Mammary epithelial cell (primary cell): ENCODE results near the gene VWA8.

Source experiments
- EZH2 ChIP-seq: IDR thresholded peaks from 2 replicates; pipeline ENCODE4 v1.6.1; 2012; ENCODE audit warnings: low read length, inconsistent platforms, borderline replicate concordance
- TF ChIP-seq, protein P1 (sequence below), 2 donors: IDR thresholded peaks in 1 of 2; conservative IDR thresholded peaks in 1 of 2; 2 replicates each; pipeline ENCODE4 v1.5.1; 2011 to 2012; ENCODE audit warnings: inconsistent platforms in 2 of 2, low read length in 2 of 2, mild to moderate bottlenecking in 2 of 2, control low read depth in 1 of 2, low read depth in 1 of 2; ENCODE audit not compliant: insufficient read depth in 1 of 2; ENCODE audit errors: extremely low read depth in 1 of 2

- TF ChIP-seq, protein P1, sequence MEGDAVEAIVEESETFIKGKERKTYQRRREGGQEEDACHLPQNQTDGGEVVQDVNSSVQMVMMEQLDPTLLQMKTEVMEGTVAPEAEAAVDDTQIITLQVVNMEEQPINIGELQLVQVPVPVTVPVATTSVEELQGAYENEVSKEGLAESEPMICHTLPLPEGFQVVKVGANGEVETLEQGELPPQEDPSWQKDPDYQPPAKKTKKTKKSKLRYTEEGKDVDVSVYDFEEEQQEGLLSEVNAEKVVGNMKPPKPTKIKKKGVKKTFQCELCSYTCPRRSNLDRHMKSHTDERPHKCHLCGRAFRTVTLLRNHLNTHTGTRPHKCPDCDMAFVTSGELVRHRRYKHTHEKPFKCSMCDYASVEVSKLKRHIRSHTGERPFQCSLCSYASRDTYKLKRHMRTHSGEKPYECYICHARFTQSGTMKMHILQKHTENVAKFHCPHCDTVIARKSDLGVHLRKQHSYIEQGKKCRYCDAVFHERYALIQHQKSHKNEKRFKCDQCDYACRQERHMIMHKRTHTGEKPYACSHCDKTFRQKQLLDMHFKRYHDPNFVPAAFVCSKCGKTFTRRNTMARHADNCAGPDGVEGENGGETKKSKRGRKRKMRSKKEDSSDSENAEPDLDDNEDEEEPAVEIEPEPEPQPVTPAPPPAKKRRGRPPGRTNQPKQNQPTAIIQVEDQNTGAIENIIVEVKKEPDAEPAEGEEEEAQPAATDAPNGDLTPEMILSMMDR (conservative IDR thresholded peaks at IDR 0.05 in 1 of 2, IDR thresholded peaks at IDR 0.05 in 1 of 2; ENCODE audit: extremely low read depth in 1 of 2, insufficient read depth in 1 of 2, low read depth in 1 of 2, low read length in 2 of 2), result no peak
- no peak for TF ChIP-seq EZH2
These were observed 16.1 kb downstream of the VWA8 start for GRCh38 chr13:41944635-41945397.
